GM18909 (cell line): Measurements from ENCODE around the gene SBK2.

Source experiments
- ATAC-seq: cut with Tn5 transposase; IDR thresholded peaks from one replicate; pipeline ENCODE4 v1.9.1; 2021; ENCODE audit warnings: mild to moderate bottlenecking; ENCODE audit not compliant: unreplicated experiment, poor library complexity

Gene SBK2

GRCh38 chr19:55559684-55560083 is 22.8 kb upstream of the SBK2 start:
- no peak for ATAC-seq

- ATAC-seq: no peak
Observed at GRCh38 chr19:55554741-55555152, 17.8 kb upstream of the SBK2 start.

GRCh38 chr19:55554302-55554701 is 17.4 kb upstream of the SBK2 start:
- ATAC-seq: no peak

GRCh38 chr19:55553217-55554182 is 16.6 kb upstream of the SBK2 start:
- no peak for ATAC-seq

- no peak for ATAC-seq
Observed at GRCh38 chr19:55552620-55553019, 15.7 kb upstream of the SBK2 start.

- no peak for ATAC-seq
Observed at GRCh38 chr19:55552206-55552605, 15.3 kb upstream of the SBK2 start.

GRCh38 chr19:55550321-55550650 is 13.4 kb upstream of the SBK2 start:
- no peak for ATAC-seq

- no peak for ATAC-seq
Observed at GRCh38 chr19:55549500-55550320, 12.8 kb upstream of the SBK2 start.

- ATAC-seq: no peak
Observed at GRCh38 chr19:55546822-55547614, 10.1 kb upstream of the SBK2 start.

- no peak for ATAC-seq
Observed at GRCh38 chr19:55546011-55546410, 9.1 kb upstream of the SBK2 start.

- ATAC-seq: no peak
Observed at GRCh38 chr19:55545443-55545842, 8.5 kb upstream of the SBK2 start, which contains the start of gene SBK3. Gene SBK3 (minus strand): TSS chr19:55545543. CDS start chr19:55545543, 0 bp downstream.

- ATAC-seq: no peak
Observed at GRCh38 chr19:55544776-55545439, 8.0 kb upstream of the SBK2 start.

GRCh38 chr19:55544014-55544413 is 7.1 kb upstream of the SBK2 start:
- no peak for ATAC-seq

GRCh38 chr19:55543567-55543966 is 6.6 kb upstream of the SBK2 start:
- no peak for ATAC-seq

- no peak for ATAC-seq
Observed at GRCh38 chr19:55542292-55542855, 5.4 kb upstream of the SBK2 start.

- ATAC-seq: no peak
Observed at GRCh38 chr19:55541091-55541490, 4.2 kb upstream of the SBK2 start.

GRCh38 chr19:55540619-55541018 is 3.7 kb upstream of the SBK2 start:
- ATAC-seq: no peak

- no peak for ATAC-seq
Observed at GRCh38 chr19:55539090-55539984, 2.4 kb upstream of the SBK2 start.

- no peak for ATAC-seq
Observed at GRCh38 chr19:55538132-55538531, 1.2 kb upstream of the SBK2 start.
